ENCODE data around the gene NUDT14.

DNA sequence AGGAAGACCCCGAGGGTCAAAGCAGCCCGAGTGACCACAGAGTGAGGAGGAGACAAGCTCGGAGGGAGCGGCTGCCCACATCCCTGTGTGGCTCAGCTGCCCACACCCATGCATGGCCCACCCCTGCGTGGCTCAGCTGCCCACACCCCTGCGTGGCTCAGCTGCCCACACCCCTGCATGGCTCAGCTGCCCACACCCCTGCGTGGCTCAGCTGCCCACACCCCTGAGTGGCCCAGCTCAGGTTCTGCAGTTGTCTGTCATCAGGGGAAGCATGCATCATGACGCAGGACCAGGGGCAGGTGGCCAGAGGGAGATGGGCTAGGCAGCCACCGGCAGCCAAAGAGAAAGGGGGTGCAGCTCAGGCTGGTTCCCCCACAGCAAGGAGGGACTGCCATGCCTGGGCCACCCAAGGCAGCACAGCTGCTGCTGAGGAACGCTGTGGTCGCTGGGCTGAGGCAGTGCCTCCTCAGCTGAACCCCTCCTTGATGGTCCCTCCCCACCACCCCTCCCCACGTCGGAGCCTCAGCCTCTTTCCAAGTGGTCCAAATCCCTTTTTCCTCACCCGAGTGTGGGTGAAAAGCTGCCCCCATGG is 33.3 kb upstream of the NUDT14 start:
- TF ChIP-seq, protein P1, sequence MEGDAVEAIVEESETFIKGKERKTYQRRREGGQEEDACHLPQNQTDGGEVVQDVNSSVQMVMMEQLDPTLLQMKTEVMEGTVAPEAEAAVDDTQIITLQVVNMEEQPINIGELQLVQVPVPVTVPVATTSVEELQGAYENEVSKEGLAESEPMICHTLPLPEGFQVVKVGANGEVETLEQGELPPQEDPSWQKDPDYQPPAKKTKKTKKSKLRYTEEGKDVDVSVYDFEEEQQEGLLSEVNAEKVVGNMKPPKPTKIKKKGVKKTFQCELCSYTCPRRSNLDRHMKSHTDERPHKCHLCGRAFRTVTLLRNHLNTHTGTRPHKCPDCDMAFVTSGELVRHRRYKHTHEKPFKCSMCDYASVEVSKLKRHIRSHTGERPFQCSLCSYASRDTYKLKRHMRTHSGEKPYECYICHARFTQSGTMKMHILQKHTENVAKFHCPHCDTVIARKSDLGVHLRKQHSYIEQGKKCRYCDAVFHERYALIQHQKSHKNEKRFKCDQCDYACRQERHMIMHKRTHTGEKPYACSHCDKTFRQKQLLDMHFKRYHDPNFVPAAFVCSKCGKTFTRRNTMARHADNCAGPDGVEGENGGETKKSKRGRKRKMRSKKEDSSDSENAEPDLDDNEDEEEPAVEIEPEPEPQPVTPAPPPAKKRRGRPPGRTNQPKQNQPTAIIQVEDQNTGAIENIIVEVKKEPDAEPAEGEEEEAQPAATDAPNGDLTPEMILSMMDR (IDR thresholded peaks at IDR 0.05), result no peak
- TF ChIP-seq POLR2A (IDR thresholded peaks at IDR 0.05), result no peak
